Keratinocyte (primary cell): ENCODE measurements around the gene ZNF148.

Experiments used
- CTCF ChIP-seq, 3 experiments: IDR thresholded peaks in 1 of 3; conservative IDR thresholded peaks in 1 of 3; optimal IDR thresholded peaks in 1 of 3; 2 replicates in 2 of 3; 3 replicates in 1 of 3; pipeline versions ENCODE3 to v1.5.1; 2011; ENCODE audit warnings: low read length in 3 of 3, mild to moderate bottlenecking in 3 of 3, moderate library complexity in 2 of 3, control low read depth in 1 of 3, inconsistent platforms in 1 of 3; ENCODE audit not compliant: insufficient read depth in 2 of 3; ENCODE audit errors: extremely low read depth in 1 of 3
- EZH2 ChIP-seq: IDR thresholded peaks from one replicate; pipeline ENCODE4 v1.6.1; 2012; ENCODE audit warnings: inconsistent platforms, mild to moderate bottlenecking, low read length, moderate library complexity

GRCh38 chr3:125271127-125271526, 104.0 kb downstream of the ZNF148 start:
- TF ChIP-seq CTCF (optimal IDR thresholded peaks at IDR 0.05 in 1 of 3, IDR thresholded peaks at IDR 0.05 in 1 of 3, conservative IDR thresholded peaks at IDR 0.05 in 1 of 3; ENCODE audit: extremely low read depth in 1 of 3, insufficient read depth in 2 of 3, low read length in 3 of 3) (no peak), EZH2 (no peak)
